Measurements from ENCODE around the gene ACCS. TPM values are rescaled to one million over a fixed set of nuclear protein-coding genes. Genes with fewer than 3 reads are reported as not detected.
A peak's percentile ranks its signal among the peaks of the same experiment; 100 is the strongest.

Gene ACCS
- total RNA-seq (2014; rRNA removed; shearing (Covaris generic)), result 0.39 and 2.3 TPM in 2 replicates

- DNase-seq (ENCODE audit: low read depth), result peak; percentile 89
These were observed at the start of gene ACCS for GRCh38 chr11:44065841-44066731. TSS of gene ACCS (plus strand) at chr11:44066270. CDS start at chr11:44067628, 1,358 bp downstream.

- peak; percentile 36 for DNase-seq (ENCODE audit: low read depth)
These were observed 49.3 kb upstream of the ACCS start for GRCh38 chr11:44016546-44017442.

- no peak for DNase-seq (ENCODE audit: low read depth)
These were observed 48.5 kb upstream of the ACCS start for GRCh38 chr11:44017443-44018126.

GRCh38 chr11:44018127-44018521 lies 47.9 kb upstream of the ACCS start:
- no peak for DNase-seq (ENCODE audit: low read depth)

- no peak for DNase-seq (ENCODE audit: low read depth)
These were observed 47.2 kb upstream of the ACCS start for GRCh38 chr11:44018829-44019228.

- no peak for DNase-seq (ENCODE audit: low read depth)
These were observed 41.1 kb upstream of the ACCS start for GRCh38 chr11:44024977-44025376.

GRCh38 chr11:44025727-44026126 lies 40.3 kb upstream of the ACCS start:
- DNase-seq (ENCODE audit: low read depth), result no peak

GRCh38 chr11:44028401-44028800 lies 37.7 kb upstream of the ACCS start:
- DNase-seq (ENCODE audit: low read depth), result no peak

GRCh38 chr11:44028816-44029506 lies 37.1 kb upstream of the ACCS start:
- no peak for DNase-seq (ENCODE audit: low read depth)

- DNase-seq (ENCODE audit: low read depth), result no peak
These were observed 36.6 kb upstream of the ACCS start for GRCh38 chr11:44029507-44029845.

- peak; percentile 38 for DNase-seq (ENCODE audit: low read depth)
These were observed 35.8 kb upstream of the ACCS start for GRCh38 chr11:44029977-44030911.

GRCh38 chr11:44030996-44031395 lies 35.1 kb upstream of the ACCS start:
- no peak for DNase-seq (ENCODE audit: low read depth)

GRCh38 chr11:44031549-44031948 lies 34.5 kb upstream of the ACCS start:
- DNase-seq (ENCODE audit: low read depth), result no peak

GRCh38 chr11:44032299-44033085 lies 33.6 kb upstream of the ACCS start:
- DNase-seq (ENCODE audit: low read depth), result peak; percentile 47

- DNase-seq (ENCODE audit: low read depth), result no peak
These were observed 32.6 kb upstream of the ACCS start for GRCh38 chr11:44033411-44033850.

- DNase-seq (ENCODE audit: low read depth), result no peak
These were observed 32.2 kb upstream of the ACCS start for GRCh38 chr11:44033856-44034255.

- DNase-seq (ENCODE audit: low read depth), result no peak
These were observed 31.4 kb upstream of the ACCS start for GRCh38 chr11:44034639-44035038.

- DNase-seq (ENCODE audit: low read depth), result peak; percentile 76
These were observed 29.0 kb upstream of the ACCS start for GRCh38 chr11:44036811-44037657.

GRCh38 chr11:44037658-44037998 lies 28.4 kb upstream of the ACCS start:
- no peak for DNase-seq (ENCODE audit: low read depth)

Measured in M059J (cell line).